Mesenchymal stem cell (in vitro differentiated cells and primary cell): ENCODE measurements around the gene CHRND.

Experiments
- DNase-seq: peaks from one replicate; pipeline ENCODE4 v3.0.0-alpha.2; 2013
- H2AFZ ChIP-seq: one replicate; pipeline ENCODE4 v1.6.1; 2013; ENCODE audit warnings: low read depth, mild to moderate bottlenecking, control low read depth, inconsistent platforms, low read length, moderate library complexity
- H2AK5ac ChIP-seq: 2 replicates; pipeline ENCODE4 v1.6.1; 2013; ENCODE audit warnings: low read length, moderate library complexity, mild to moderate bottlenecking, inconsistent platforms; ENCODE audit not compliant: severe bottlenecking
- H2BK120ac ChIP-seq: one replicate; pipeline ENCODE4 v1.6.1; 2013; ENCODE audit warnings: low read depth, mild to moderate bottlenecking, inconsistent platforms, low read length, moderate library complexity
- H2BK12ac ChIP-seq, 2 experiments: one replicate each; pipeline ENCODE4 v1.6.1; 2013; ENCODE audit warnings: inconsistent platforms in 2 of 2, low read length in 2 of 2, mild to moderate bottlenecking in 2 of 2, moderate library complexity in 2 of 2, control low read depth in 1 of 2
- H2BK15ac ChIP-seq: one replicate; pipeline ENCODE4 v1.6.1; 2013; ENCODE audit warnings: mild to moderate bottlenecking, low read depth, inconsistent platforms; ENCODE audit not compliant: poor library complexity, severe bottlenecking
- H2BK5ac ChIP-seq: 2 replicates; pipeline ENCODE4 v1.6.1; 2013; ENCODE audit warnings: low read depth, mild to moderate bottlenecking, low read length, control low read depth, inconsistent platforms; ENCODE audit not compliant: poor library complexity, severe bottlenecking
- H3K14ac ChIP-seq, 2 experiments: one replicate each; pipeline ENCODE4 v1.6.1; 2013; ENCODE audit warnings: inconsistent platforms in 2 of 2, low read length in 2 of 2, control low read depth in 1 of 2, mild to moderate bottlenecking in 1 of 2, moderate library complexity in 1 of 2
- H3K18ac ChIP-seq, 2 experiments: one replicate each; pipeline ENCODE4 v1.6.1; 2013; ENCODE audit warnings: inconsistent platforms in 2 of 2, low read length in 2 of 2, control low read depth in 1 of 2, low read depth in 1 of 2, mild to moderate bottlenecking in 1 of 2
- H3K23ac ChIP-seq, 2 experiments: one replicate each; pipeline ENCODE4 v1.6.1; 2013; ENCODE audit warnings: inconsistent platforms in 2 of 2, low read length in 2 of 2, mild to moderate bottlenecking in 2 of 2, moderate library complexity in 2 of 2, control low read depth in 1 of 2
- H3K27ac ChIP-seq: 2 replicates; pipeline ENCODE4 v1.5.1; 2013; ENCODE audit warnings: mild to moderate bottlenecking, moderate library complexity, low read length, control low read depth, inconsistent platforms; ENCODE audit not compliant: poor library complexity, severe bottlenecking
- H3K27me3 ChIP-seq, 2 experiments: 2 replicates each; pipeline versions ENCODE4 v1.6.1 to v1.7.0; 2013; ENCODE audit warnings: low read length in 2 of 2, mild to moderate bottlenecking in 2 of 2, moderate library complexity in 2 of 2, control low read depth in 1 of 2, inconsistent platforms in 1 of 2; ENCODE audit not compliant: control insufficient read depth in 1 of 2, insufficient read depth in 1 of 2
- H3K36me3 ChIP-seq, 2 experiments: 2 replicates each; pipeline versions ENCODE4 v1.6.1 to v1.7.0; 2013; ENCODE audit warnings: low read length in 2 of 2, control low read depth in 1 of 2, inconsistent platforms in 1 of 2, low read depth in 1 of 2, mild to moderate bottlenecking in 1 of 2; ENCODE audit not compliant: insufficient read depth in 2 of 2, control insufficient read depth in 1 of 2
- H3K4ac ChIP-seq, 2 experiments: one replicate each; pipeline ENCODE4 v1.6.1; 2013; ENCODE audit warnings: inconsistent platforms in 2 of 2, low read length in 2 of 2, mild to moderate bottlenecking in 2 of 2, moderate library complexity in 2 of 2, control low read depth in 1 of 2, low read depth in 1 of 2
- H3K4me1 ChIP-seq: 2 replicates; pipeline ENCODE4 v1.6.1; 2013; ENCODE audit warnings: low read depth, low read length, control low read depth; ENCODE audit not compliant: control insufficient read depth, insufficient read depth
- H3K4me2 ChIP-seq: 2 replicates; pipeline ENCODE4 v1.6.1; 2013; ENCODE audit warnings: low read length, mild to moderate bottlenecking, inconsistent platforms; ENCODE audit not compliant: poor library complexity, severe bottlenecking
- H3K4me3 ChIP-seq, 2 experiments: 2 replicates each; pipeline versions ENCODE4 v1.5.1 to v1.7.0; 2013; ENCODE audit warnings: low read length in 2 of 2, mild to moderate bottlenecking in 2 of 2, control low read depth in 1 of 2, low read depth in 1 of 2; ENCODE audit not compliant: insufficient read depth in 1 of 2
- H3K79me1 ChIP-seq: replicated peaks from 2 replicates; pipeline ENCODE4 v1.6.1; 2013; ENCODE audit warnings: mild to moderate bottlenecking, control low read depth, low read length, inconsistent platforms; ENCODE audit not compliant: poor library complexity, severe bottlenecking
- H3K9ac ChIP-seq: 2 replicates; pipeline ENCODE4 v1.7.0; 2013; ENCODE audit warnings: mild to moderate bottlenecking, low read length, moderate library complexity
- H3K9me3 ChIP-seq: 2 replicates; pipeline ENCODE4 v1.7.0; 2013; ENCODE audit warnings: mild to moderate bottlenecking, low read length; ENCODE audit not compliant: control insufficient read depth
- H4K8ac ChIP-seq: one replicate; pipeline ENCODE4 v1.6.1; 2013; ENCODE audit warnings: inconsistent platforms, mild to moderate bottlenecking, low read length, moderate library complexity
- H4K91ac ChIP-seq: one replicate; pipeline ENCODE4 v1.6.1; 2013; ENCODE audit warnings: mild to moderate bottlenecking, low read length, inconsistent platforms
- WGBS: methylation state at CpG from one replicate; pipeline ENCODE4 v1.1.7; 2013; ENCODE audit warnings: mixed read lengths; 5-methylcytosine and 5-hydroxymethylcytosine counted together

Gene CHRND

DNA sequence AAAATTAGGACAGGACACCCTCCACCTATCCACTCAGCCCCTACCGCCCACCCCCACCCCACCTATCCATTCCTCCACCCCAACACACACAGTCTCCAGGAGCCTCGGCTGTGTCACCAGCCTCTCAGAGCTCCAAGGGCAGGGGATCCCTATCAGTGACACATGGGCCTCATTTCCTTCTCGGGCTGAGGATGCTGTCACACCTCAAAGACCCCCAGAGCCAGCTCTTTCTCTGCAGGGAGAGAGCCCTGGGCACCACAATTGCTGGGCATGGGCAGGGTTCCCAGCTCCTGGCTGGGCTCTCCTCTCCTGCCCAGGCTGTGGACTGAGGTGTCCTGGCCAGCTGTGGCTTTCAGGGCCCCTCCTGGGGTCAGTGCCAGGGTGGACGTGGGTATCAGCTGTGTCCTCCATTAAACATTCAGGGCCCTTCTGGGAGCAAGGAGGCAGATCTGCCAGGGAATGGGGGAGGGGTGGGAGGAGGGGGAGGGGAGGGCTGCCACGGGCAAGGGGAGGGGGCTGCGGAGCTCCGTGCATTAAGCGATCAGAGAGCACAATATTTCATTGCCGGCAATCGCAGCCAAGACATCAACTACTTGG lies 24.1 kb upstream of the CHRND start:
- Histone ChIP-seq H4K91ac (no peak overlapping the region), H3K14ac (no peak overlapping the region), H3K4ac (no peak overlapping the region), H3K36me3 (no peaks in the 10 kb centered on the region), H2BK15ac (no peak overlapping the region), H3K4me3 (no peak overlapping the region), H3K18ac (no peak overlapping the region), H2BK12ac (no peak overlapping the region), H2BK120ac (no peak overlapping the region), H3K4me2 (no peak overlapping the region), H2AFZ (no peak overlapping the region), H3K9ac (no peak overlapping the region), H3K9me3 (no peaks in the 10 kb centered on the region), H2AK5ac (no peak overlapping the region), H4K8ac (no peak overlapping the region), H3K79me1 (no peaks in the 10 kb centered on the region), H3K4me1 (peaks cover 13% of the 10 kb centered on the region), H3K27ac (no peak overlapping the region), H3K27me3 (peaks cover 70 to 95% of the 10 kb centered on the region in 2 experiments), H2BK5ac (no peak overlapping the region), H3K23ac (no peak overlapping the region)
- DNase-seq = no peak
- WGBS = 37% methylated on average over 10 of the region's 10 CpGs

DNA sequence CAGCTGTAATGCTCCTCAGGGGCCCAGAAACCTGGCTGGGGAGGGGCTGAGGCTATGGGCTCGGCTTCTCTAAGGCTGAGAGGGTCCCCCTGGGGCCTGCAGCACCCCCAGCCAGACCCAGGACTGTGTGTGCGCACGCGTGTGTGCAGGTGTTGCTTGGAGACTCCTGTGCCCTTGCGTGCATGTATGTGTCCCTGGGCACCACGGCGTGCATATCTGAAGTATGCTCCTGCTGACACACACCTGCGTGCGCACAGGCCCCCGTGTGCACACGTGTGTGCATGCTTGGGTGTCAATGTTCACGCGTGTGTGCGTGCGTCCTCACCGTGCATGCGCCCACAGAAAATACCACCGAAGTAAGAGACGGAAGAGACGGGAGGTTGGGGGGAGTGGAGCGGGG lies 23.4 kb upstream of the CHRND start:
- peak overlapping the region; percentile 3 for H3K4me2 ChIP-seq
- no peak overlapping the region for H2AFZ ChIP-seq
- H3K4me1 ChIP-seq = peaks cover 13% of the 10 kb centered on the region
- H2BK15ac ChIP-seq = no peak overlapping the region
- H2BK120ac ChIP-seq = no peak overlapping the region
- no peak overlapping the region for H4K91ac ChIP-seq
- H3K18ac ChIP-seq = no peak overlapping the region
- H3K27ac ChIP-seq = no peak overlapping the region
- no peaks in the 10 kb centered on the region for H3K79me1 ChIP-seq
- H3K4ac ChIP-seq = no peak overlapping the region
- H2AK5ac ChIP-seq = no peak overlapping the region
- peak overlapping the region in 1 of 2 experiments; percentile 84 for H3K23ac ChIP-seq
- H3K14ac ChIP-seq = no peak overlapping the region
- DNase-seq = no peak
- no peak overlapping the region for H4K8ac ChIP-seq
- no peak overlapping the region for H2BK5ac ChIP-seq
- H2BK12ac ChIP-seq = no peak overlapping the region
- H3K9ac ChIP-seq = no peak overlapping the region
- H3K27me3 ChIP-seq = peaks cover 76 to 96% of the 10 kb centered on the region in 2 experiments
- WGBS = 5% methylated on average over 20 of the region's 21 CpGs
- H3K4me3 ChIP-seq = no peak overlapping the region
- H3K9me3 ChIP-seq = no peaks in the 10 kb centered on the region
- H3K36me3 ChIP-seq = no peaks in the 10 kb centered on the region

DNA sequence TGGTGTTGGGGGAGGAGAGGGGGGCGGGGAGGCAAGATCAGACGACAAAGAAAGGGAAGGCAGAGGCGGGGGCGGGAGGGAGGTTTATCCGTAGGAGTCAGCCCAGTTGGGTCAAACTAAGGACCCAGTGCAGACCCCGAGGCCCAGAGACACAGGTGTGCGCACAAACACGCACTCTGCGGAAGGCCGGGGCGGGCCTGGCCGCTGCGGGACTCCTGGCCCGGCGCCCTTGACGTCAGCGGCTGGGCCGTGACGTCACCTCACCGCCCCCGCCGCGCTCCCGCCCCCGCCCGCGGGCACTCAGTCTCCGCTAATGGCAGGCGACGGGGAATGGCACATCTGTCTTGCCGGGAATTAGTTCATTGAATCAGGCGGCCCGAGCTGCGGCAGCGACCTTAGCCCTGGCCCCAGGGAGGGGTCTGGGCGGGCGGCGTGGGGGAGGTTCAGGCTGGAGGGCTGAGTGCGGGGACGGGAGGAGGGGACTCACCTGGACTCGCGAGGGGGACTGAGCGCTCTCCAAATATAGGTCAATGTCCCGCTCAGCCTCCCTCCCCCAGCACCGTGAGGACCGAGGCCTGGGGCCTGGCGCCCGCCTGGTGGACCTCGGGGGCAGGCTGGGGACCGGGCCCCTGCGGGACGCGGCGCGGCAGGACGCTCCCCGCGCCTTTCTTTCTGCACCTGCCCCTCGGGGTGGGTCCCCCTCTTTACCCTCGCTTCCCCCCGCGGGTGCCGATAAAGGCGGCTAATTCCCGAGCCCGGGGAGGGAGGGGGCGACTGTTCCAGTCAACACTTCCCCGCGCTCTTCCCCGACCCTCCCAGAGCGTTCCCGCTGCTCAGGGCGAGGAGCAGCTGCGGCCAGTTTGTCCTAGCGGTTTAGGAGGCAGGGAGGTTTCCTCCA lies 22.8 kb upstream of the CHRND start:
- no peak overlapping the region for H3K14ac ChIP-seq
- peaks cover 76 to 94% of the 10 kb centered on the region in 2 experiments for H3K27me3 ChIP-seq
- no peak overlapping the region for H3K4me3 ChIP-seq
- peaks cover 13% of the 10 kb centered on the region for H3K4me1 ChIP-seq
- no peak overlapping the region for H3K23ac ChIP-seq
- 1% methylated on average over 68 of the region's 75 CpGs for WGBS
- peak overlapping the region; percentile 48 for H3K4me2 ChIP-seq
- no peaks in the 10 kb centered on the region for H3K9me3 ChIP-seq
- no peak overlapping the region for H2BK15ac ChIP-seq
- H3K4ac ChIP-seq = no peak overlapping the region
- no peak overlapping the region for H2BK5ac ChIP-seq
- H2AK5ac ChIP-seq = no peak overlapping the region
- H4K91ac ChIP-seq = no peak overlapping the region
- no peak overlapping the region for H3K18ac ChIP-seq
- no peak overlapping the region for H3K27ac ChIP-seq
- H2BK120ac ChIP-seq = no peak overlapping the region
- DNase-seq = peak; percentile 37
- H3K36me3 ChIP-seq = no peaks in the 10 kb centered on the region
- H3K79me1 ChIP-seq = no peaks in the 10 kb centered on the region
- no peak overlapping the region for H4K8ac ChIP-seq
- H2AFZ ChIP-seq = no peak overlapping the region
- H3K9ac ChIP-seq = no peak overlapping the region
- no peak overlapping the region for H2BK12ac ChIP-seq

DNA sequence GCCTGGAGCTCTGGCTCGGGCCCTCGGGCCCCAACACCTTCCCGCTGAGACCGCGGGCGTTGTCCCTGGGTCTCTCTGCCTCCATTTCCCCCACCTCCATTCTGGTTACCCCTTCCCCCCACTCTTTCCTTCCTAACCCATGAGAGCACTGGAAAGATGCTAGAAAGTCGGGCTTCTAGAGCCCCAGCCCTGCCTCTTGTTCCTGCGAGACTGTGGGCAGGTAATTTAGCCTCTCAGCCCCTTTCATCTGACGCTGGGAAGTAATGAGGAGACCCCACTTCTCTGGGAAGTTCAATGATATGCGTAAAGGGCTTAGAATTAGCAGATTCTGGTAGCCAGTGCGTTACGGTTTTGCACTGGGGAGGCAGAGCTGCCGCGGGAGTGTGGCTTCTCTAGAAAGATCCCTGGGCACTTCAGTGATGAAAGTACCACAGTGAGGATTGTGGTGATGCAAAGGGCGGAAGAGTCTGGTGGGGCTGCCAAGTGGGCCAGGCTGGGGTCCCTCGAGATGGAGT lies 22.1 kb upstream of the CHRND start:
- H3K23ac ChIP-seq = no peak overlapping the region
- DNase-seq = no peak
- H2BK5ac ChIP-seq = no peak overlapping the region
- peaks cover 13% of the 10 kb centered on the region for H3K4me1 ChIP-seq
- H3K4me2 ChIP-seq = no peak overlapping the region
- H3K27ac ChIP-seq = no peak overlapping the region
- H3K36me3 ChIP-seq = no peaks in the 10 kb centered on the region
- no peak overlapping the region for H2BK15ac ChIP-seq
- H3K4ac ChIP-seq = no peak overlapping the region
- H3K9ac ChIP-seq = no peak overlapping the region
- H2BK12ac ChIP-seq = no peak overlapping the region
- no peak overlapping the region for H2AK5ac ChIP-seq
- H3K9me3 ChIP-seq = no peaks in the 10 kb centered on the region
- no peak overlapping the region for H4K91ac ChIP-seq
- H3K27me3 ChIP-seq = peaks cover 77 to 94% of the 10 kb centered on the region in 2 experiments
- no peak overlapping the region for H3K14ac ChIP-seq
- no peak overlapping the region for H2BK120ac ChIP-seq
- no peaks in the 10 kb centered on the region for H3K79me1 ChIP-seq
- no peak overlapping the region for H3K18ac ChIP-seq
- H2AFZ ChIP-seq = no peak overlapping the region
- H4K8ac ChIP-seq = no peak overlapping the region
- WGBS = 22% methylated on average over 16 of the region's 16 CpGs
- H3K4me3 ChIP-seq = no peak overlapping the region
